Lower leg skin (tissue), 3 donors: ENCODE measurements around the gene SRSF8.

Source experiments
- CTCF ChIP-seq, 3 donors: fragments of 450-650 bp; IDR thresholded peaks; one replicate each; pipeline ENCODE4 v1.5.1; 2016; ENCODE audit warnings: antibody characterized with exemption in 3 of 3, mild to moderate bottlenecking in 3 of 3, moderate library complexity in 2 of 3
- POLR2A ChIP-seq, 2 donors: fragments of 450-650 bp; IDR thresholded peaks; one replicate each; pipeline ENCODE4 v1.6.1; 2016 to 2017; ENCODE audit warnings: antibody characterized with exemption in 2 of 2, mild to moderate bottlenecking in 1 of 2, moderate library complexity in 1 of 2

DNA sequence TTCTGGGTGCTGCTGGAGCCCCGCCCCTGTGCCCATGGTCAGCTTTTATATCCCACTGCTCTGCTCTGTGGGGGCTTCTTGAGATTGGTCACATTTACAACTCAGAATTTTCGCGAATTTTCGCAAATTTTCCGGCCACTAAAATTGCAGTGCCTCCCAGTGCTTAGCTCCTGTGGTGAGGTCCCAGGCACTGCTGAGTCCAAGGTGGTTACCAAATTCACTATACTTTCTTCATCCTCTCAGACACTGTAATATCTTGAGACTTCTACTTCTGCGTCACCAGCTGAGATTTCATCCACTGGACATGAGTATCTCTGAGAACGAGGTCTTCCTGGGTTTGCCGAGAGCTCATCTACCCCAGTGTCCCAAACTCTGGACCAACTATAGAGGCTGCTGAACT is 8.8 kb upstream of the SRSF8 start:
- TF ChIP-seq CTCF (IDR thresholded peaks at IDR 0.05) (no peak), POLR2A (IDR thresholded peaks at IDR 0.05) (no peak)
